Adipose tissue (tissue), 3 donors: Measurements from ENCODE around the gene USP30. TPM values are rescaled to one million over a fixed set of nuclear protein-coding genes. Genes with fewer than 3 reads are reported as not detected.
A peak's percentile ranks its signal among the peaks of the same experiment; 100 is the strongest.

Experiments
- H3K27ac ChIP-seq: one replicate; pipeline ENCODE4 v1.5.1; 2013; ENCODE audit warnings: low read depth, low read length
- WGBS, 3 donors: extraction: QIAGEN DNeasy Blood & Tissue Kit; methylation state at CpG; one replicate each; pipeline ENCODE4 v1.1.7; 2013; 5-methylcytosine and 5-hydroxymethylcytosine counted together
- polyA plus RNA-seq, 3 donors: library from polyadenylated mRNA; stranded (reverse); fragments of 200-250 nt; gene quantifications; one replicate each; pipeline ENCODE4 v1.2.3, GENCODE V29; 2013
- donor health status: healthy with polysubstance abuse.
- donor health status: Bipolar disorder and iron deficiency.
- donor health status: healthy.

The USP30 gene
- polyA plus RNA-seq, 3 donors, result 4.5 to 14.8 (median 8.1) TPM

DNA sequence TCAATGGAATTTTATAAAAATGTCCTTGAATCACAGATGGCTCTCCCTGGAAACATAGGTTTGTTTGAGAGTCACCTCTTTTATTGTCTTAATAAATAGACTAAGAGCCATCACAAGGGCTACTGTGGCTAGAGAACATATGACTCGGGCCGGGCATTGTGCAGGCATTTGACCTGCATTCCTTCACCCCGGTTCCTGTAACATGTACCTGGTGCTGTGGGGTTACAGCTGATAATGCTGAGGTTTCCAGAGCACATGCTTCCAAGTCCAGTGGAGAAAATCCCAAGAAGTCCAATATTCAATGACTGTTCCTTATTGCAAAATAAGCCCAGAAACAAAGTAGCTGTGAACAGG is 63.0 kb downstream of the USP30 start:
- H3K27ac ChIP-seq, result no peak overlapping the region
- WGBS, 3 donors, result 17 to 58% (median 49%) methylated on average over 3 of the region's 3 CpGs

DNA sequence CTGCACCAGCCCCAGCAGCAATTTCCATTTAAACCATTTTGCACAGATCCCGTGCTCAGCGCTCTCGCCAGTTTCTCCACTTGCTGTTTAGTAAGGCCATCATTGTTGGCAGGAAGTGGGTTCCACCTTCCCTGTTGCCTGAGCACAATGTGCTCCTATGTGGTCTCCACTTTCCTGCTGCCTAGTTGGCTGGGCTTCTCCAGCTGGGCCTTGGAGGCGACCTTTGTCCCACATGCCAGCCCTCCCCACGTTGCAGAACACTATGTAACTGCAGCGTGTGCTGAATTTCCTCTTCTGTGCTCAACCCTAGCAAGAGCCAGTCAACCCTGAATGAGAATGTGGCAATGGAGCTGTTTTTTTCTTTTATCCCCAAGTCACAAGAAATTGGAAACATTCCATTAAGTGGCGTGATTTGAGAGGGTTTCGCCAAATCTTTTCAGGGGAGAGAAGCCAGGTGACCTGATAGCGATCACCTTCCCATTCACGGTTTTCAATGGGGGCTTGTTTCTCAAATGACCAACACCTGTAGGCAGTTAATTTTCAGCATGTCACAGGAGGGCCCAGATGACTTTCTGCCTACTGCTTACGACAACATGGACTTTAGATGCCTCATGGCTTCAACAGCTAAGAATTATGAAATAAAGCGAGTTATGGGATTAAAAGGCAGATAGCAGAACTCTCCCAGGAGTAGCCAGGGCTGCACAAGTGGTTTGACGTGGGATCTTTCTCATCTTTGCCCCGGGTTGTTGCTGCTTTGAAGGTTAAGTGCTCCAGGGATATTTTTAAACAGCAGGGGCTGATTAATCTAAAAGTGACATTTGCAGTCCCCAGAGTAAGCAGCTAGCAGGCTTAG is 63.6 kb downstream of the USP30 start, which contains the start of gene ACACB:
ACACB (plus strand) TSS at position 830 of the 853 bp plus-strand sequence. CDS start 22,819 bp downstream, outside the sequence.
- 15 to 41% (median 33%) methylated on average over 14 of the region's 14 CpGs for WGBS, 3 donors

DNA sequence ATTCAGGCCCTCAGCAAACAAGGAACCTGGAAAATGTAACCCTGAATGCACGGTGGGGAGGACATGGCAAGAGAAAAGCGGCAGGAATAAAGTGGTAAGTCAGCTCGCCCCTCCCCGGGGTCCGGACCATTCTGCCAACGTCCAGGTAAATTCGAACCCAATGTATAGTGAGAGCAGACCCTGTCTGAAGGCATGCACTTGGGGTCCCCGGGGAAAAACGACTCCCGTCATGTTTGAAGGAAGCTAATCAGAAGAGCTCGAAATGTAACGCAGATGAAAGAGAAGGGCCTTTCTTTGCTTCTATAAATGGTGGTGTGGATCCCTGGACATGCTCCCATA is 64.2 kb downstream of the USP30 start:
- no peak overlapping the region for H3K27ac ChIP-seq
- WGBS, 3 donors, result 31 to 75% (median 64%) methylated on average over 12 of the region's 12 CpGs

More for the DNA sequence above, 63.6 kb downstream of the USP30 start, which contains the start of gene ACACB:
- H3K27ac ChIP-seq, result peak within 1 kb of the TSS; percentile 81

DNA sequence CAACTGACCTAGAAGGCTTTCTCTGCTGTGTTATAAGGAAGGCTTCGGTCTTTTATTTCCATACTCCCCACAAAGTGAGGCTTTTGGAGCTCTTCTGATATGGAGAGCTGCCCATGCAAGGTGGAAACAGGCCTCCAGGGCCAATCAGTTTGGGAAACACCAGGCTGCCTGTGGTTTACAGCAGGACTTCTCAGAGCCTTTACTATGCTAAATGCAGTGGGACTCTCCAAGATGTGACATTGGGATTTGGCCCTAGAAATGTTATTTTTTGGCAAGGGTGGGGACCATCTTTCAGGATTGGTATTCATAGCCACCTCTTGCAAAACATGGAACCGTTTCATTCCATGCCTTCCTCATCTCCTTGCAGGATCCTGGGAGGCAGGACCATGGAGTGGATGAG is 67.7 kb downstream of the USP30 start:
- 43 to 77% (median 66%) methylated on average over 2 of the region's 2 CpGs for WGBS, 3 donors
- no peak overlapping the region for H3K27ac ChIP-seq

DNA sequence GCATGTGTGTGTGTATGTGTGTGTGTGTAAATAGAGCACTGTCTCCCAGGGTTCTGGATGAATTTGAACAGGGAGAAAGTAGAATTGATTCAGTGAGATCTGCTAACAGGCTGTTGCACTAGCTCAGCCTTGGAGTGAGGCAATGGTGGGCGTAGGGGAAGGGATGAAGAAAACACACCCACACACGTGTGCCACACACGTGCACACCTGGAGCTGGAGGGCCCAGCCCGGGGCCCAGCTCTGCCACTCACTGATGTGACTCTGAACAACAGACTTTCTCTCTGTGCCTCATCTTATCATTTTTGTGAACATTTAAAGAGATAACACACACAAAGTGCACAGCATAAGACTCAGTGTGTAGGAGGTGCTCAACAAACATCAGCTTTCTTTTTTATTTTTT is 68.2 kb downstream of the USP30 start:
- H3K27ac ChIP-seq, result no peak overlapping the region
- WGBS, 3 donors, result 58 to 68% (median 64%) methylated on average over 4 of the region's 4 CpGs

DNA sequence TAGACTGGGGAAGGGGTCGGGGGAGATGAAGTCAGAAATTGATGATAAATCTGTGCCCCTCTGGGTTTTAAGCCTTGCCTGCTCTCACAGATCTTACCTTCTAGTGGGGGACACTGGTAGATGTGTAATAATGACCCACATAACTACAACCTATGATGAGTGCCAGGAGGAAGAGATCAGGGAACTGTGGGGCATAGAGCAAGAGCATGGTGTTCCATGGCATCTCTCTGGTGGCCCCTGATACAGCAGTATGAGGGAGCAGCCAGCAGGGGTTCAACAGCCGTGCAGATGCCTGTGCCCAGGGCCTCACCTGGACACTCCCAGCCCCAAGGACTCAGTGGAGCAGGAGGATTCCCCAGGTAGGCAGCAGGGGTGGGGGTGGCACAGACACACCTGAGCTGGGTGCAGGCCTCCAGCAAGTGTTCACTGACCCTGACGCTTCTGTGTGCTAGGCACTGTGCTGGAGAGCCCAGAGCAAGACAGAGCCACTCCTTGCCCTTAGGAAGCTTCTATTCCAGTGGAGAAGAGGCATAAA is 69.0 kb downstream of the USP30 start:
- no peak overlapping the region for H3K27ac ChIP-seq
- WGBS, 3 donors, result 89 to 93% (median 91%) methylated on average over 3 of the region's 3 CpGs

DNA sequence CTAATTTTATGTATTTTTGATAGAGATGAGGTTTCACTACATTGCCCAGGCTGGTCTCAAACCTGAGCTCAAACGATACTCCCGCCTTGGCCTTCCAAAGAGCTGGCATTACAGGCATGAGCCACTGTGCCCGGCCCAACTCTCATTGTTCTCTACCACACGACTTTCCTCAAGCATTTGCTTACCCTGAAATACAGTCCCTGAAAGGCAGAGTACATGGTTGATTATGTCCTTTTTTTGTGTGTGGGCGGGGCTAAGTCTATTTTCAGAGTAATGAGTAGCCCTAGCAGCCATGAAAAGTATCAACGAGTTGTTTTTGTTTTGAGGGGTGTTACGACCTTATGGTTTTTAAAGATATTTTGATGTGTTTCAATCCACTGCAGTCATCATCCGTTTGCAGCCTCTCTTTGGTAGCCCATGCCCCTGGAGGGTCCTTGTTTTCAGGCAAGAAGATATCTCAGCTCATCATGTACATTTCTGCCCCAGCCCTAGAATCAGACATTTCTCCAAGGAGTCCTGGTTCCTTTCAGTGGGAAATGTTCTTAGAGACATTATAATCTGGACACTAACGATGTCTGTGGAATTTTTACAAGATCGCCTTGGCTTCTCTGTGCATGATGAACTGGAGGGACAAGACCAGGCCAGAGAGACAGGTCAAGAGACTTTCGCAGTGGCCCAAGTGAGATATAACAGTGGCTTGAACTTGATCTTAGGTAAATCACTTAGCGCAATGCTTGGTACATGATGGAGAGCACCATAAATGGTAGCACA is 72.7 kb downstream of the USP30 start:
- WGBS, 3 donors, result 86 to 87% (median 86%) methylated on average over 12 of the region's 12 CpGs
- H3K27ac ChIP-seq, result no peak overlapping the region

DNA sequence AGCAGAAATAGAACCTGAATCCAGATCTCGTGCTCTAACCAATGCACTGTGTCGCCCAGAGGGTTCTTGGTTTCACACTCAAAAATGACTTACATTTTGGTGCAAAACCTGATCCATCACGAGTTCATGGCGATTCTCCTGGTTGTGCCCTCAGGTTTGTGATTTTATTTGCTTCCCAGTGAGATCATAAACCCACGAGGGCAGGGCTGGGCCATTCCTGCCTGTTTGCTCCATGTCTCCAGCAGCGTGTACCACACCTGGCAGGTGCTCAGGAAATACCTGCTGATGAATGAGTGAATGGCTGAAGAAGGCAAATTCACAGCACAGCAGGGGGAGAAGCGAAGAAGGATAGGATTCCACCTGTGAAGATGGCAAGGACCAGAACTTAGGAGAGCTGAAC is 73.4 kb downstream of the USP30 start:
- WGBS, 3 donors, result 72 to 91% (median 88%) methylated on average over 7 of the region's 7 CpGs
- no peak overlapping the region for H3K27ac ChIP-seq

DNA sequence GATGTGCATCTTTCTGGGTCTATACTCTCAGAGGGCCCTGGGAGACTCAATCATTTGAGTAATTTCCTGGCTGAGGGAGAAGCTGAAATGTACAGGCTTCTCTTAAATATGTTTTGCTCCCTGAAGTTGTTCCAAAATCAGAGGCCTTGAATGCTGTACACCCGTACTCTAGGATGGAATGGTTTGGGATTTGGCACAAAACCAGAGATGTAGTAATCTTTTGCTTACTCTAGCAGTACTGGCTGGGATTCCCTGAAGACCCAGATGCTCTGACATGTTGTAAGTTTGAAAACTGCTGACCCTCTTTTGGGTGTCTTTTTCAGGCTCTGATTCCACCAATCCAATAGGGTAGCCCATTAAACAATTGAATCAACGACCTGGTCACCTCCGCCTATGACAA is 74.4 kb downstream of the USP30 start:
- WGBS, 3 donors, result 60 to 72% (median 69%) methylated on average over 3 of the region's 3 CpGs
- H3K27ac ChIP-seq, result no peak overlapping the region

DNA sequence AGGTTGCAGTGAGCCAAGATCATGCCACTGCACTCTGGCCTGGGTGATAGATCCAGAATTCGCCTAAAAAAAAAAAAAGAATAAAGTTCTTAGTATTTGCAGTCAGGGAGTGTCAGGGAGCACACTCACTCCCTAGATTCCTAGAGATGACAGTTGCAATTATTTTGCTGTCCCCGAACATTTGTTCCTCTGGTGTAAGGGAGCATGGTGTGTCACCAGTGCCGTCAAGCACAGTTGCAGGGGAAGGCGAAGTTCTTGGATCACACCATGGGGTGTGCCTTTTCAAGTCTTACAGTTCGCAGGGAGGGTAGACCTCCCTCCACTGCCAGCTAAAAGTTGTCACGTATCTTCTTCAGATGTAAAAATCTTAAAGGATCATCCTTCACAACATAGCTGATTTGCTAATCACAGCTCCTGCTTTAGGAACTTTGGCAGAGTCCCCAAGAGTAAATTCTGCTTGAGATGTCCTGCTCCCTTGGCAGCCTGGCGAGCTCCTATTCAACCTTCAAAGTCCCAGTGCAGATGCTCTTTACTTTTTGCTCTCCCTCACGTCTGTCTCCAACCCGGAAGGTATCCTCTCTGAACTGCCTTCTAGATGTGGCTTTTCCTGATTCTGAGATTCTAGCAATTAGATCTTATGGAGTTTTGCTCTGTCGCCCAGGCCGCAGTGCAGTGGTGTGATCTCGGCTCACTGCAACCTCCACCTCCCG is 75.3 kb downstream of the USP30 start:
- WGBS, 3 donors, result 84 to 91% (median 87%) methylated on average over 13 of the region's 13 CpGs
- H3K27ac ChIP-seq, result no peak overlapping the region

DNA sequence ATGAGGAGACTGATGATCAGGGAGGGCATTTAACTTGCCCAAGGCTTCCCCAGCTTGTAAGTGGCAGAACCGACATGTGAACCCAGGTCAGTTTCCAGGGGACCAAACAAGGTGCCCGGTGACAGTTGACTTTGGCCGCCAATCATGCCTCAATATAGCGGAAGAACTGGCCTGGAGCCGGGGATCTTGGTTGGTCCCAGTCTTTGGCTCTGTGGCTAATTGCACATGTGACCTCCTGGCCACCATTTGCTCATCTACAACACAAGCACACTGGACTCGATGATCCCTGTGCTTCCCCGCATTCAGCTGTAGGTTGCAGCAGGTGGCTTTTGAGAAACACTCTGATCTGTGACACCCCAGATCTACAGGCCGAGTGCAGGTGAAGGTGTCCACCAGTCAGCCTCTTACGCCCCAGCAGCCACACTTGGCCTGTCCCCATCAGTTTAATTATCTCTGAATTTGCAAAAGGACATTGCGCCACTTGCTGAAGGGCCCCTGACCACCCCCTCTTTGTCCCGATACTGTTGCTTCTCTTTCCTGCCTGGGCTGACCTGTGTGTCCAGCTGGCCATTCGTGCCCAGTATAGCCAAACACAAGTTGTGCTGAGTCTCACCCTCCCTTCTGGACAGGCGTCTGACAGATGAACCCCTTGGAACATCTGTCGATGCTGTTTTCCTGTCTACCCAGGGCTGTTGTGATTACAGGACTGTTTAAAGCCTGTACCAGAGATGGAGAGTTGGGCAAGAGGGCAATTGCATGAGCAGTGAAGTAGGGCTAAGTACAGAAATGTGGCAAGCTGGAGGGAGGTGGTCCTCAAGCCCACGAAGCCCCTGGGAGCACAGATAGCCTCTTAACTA is 78.1 kb downstream of the USP30 start:
- H3K27ac ChIP-seq, result no peak overlapping the region
- WGBS, 3 donors, result 74 to 77% (median 77%) methylated on average over 15 of the region's 15 CpGs

DNA sequence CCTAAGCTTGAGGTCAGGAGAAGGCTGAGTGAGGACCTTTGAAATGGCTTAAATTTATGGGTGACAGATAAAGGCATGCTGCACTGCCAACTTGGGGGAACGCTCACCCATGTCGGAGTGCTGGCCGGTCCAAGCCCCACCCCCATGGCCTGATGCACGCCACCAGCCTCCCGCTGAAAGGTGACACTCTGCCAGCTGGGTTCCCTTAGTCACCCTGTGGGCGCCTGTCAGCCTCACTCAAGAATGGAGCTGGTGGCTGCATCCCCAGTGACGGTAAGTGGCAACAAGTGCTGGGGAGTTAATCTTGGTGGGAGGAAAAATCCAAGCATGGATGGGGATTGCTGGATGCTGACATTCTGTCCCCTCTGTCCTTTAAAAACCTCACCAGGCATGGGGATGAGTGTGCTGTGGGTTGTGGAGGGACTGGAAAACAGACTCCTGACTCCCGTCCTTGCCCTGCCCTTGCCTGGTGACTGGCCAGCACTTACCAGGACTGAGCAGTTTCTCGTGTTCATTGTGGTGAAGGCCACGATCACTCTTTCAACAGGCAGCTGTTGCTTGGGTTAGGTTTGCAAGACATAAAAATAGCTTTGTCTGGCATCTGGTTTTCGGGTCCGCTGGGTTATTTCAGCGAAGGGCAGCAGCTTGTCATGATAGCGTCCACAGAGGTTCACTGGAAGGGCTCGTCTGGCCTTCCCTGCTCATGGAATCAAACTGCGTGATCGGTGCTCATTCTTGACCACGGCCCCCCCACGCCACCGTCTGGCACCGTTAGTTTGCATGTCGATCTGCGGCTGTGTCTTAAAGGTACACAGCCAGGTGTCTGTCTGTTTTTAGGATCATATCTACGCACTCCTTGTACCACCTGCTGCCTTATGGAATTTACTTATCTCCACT is 79.0 kb downstream of the USP30 start:
- WGBS, 3 donors, result 23 to 69% (median 64%) methylated on average over 24 of the region's 24 CpGs
- no peak overlapping the region for H3K27ac ChIP-seq

DNA sequence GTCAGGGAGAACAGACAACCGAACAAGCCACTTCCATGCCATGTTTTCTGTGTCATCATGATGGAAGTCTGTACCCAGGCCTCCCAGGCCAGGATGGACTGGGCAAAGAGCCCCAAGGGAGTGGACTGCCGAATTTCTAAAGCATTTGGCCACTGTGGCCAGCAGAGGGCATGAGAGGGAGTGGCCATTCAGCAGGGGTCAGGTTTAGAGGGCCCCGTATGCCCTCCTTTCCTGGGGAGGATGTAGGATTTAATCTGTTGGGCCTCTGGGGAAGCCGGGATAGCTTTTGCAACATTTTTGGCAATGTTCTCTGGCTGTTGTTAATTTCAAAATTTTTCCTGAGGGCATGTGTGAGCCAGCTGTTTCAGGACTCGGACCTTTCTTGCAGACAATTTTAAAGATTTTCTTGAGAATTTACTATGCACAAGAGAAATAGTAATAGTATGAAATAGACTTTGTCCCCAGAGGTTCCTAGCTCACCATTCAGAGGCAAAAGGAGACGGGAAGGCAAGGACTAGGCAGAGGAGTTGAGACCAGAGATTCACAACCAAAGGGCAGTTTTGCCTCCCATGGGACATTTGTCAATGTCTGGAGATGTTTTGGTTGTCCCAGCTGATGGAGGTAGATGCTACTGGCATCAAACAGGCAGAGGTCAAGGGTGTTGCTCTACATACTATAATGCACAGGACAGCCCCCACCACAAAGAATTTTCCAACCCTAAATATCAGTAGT is 82.0 kb downstream of the USP30 start:
- 31 to 49% (median 32%) methylated on average over 6 of the region's 6 CpGs for WGBS, 3 donors
- H3K27ac ChIP-seq, result no peak overlapping the region

DNA sequence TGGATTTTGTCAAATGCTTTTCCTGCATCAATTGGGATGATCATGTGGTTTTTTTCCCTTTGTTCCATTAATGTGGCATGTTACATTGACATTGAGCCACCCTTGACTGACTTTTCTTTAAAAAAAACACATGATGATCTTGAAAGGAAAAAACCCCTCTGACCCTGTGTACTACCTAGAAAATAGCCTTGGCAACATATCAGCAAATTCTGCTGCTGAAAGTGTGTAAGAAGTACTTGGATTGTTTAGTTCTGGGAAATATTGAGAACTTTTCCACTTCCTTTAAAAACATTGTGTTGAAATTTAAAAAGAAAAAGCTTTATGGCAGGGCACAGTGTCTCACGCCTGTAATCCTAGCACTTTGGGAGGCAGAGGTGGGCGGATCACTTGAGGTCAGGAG is 84.7 kb downstream of the USP30 start:
- WGBS, 3 donors, result 49 to 78% (median 67%) methylated on average over 2 of the region's 2 CpGs
- H3K27ac ChIP-seq, result no peak overlapping the region
